Nephron progenitor cell (in vitro differentiated cells): ENCODE results near the gene KRTAP9-9.
"Not testable (repeated sequence)": the region's sequence is repeated elsewhere in the genome, so short reads cannot be mapped to it uniquely, and the experiment has no call there.

ENCODE experiments used
- DNase-seq: peaks from one replicate; pipeline ENCODE4 v3.0.0; 2021
- H3K27ac Mint-ChIP-seq: 2 replicates; pipeline ENCODE4 v1.8.0; 2021; ENCODE audit warnings: mild to moderate bottlenecking, moderate library complexity, mixed read lengths
- H3K27me3 Mint-ChIP-seq: 2 replicates; pipeline ENCODE4 v1.8.0; 2021; ENCODE audit warnings: mild to moderate bottlenecking, low read depth, mixed read lengths; ENCODE audit not compliant: poor library complexity
- H3K36me3 Mint-ChIP-seq: 2 replicates; pipeline ENCODE4 v1.8.0; 2021; ENCODE audit warnings: low read depth, mixed read lengths
- H3K4me1 Mint-ChIP-seq: 2 replicates; pipeline ENCODE4 v1.8.0; 2021; ENCODE audit warnings: mixed read lengths
- H3K4me3 Mint-ChIP-seq: 2 replicates; pipeline ENCODE4 v1.8.0; 2021; ENCODE audit warnings: mild to moderate bottlenecking, moderate library complexity, mixed read lengths
- H3K9me3 Mint-ChIP-seq: 2 replicates; pipeline ENCODE4 v1.8.0; 2021; ENCODE audit warnings: mild to moderate bottlenecking, moderate library complexity, mixed read lengths
- TF ChIP-seq, protein P1 (sequence below): fragments of 200-600 bp; sonication (generic); IDR thresholded peaks from 2 replicates; pipeline ENCODE4 v1.5.0; 2021; ENCODE audit warnings: antibody characterized with exemption

The KRTAP9-9 gene

DNA sequence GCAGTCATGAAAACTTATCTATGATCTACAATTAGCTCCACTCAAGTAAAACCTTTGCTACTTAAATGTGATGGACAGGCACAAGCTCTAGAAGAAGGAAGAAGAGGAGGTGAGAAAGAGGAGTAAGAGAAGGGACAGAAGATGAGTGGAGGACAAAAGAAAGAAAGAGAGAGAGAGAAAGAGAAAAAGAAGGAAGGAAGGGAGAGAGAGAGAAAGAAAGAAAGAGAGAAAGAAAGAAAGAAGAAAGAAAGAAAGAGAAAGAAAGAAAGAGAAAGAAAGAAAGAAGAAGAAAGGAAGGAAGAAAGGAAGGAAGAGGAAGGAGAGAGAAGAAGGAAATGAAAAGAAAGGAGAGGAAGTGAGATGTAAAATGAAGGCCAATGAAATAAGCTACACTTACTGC lies 25.1 kb upstream of the KRTAP9-9 start:
- Mint-ChIP-seq H3K27me3 (peaks cover 33% of the 10 kb centered on the region), H3K9me3 (no peaks in the 10 kb centered on the region), H3K4me3 (no peak overlapping the region), H3K27ac (no peak overlapping the region), H3K36me3 (no peaks in the 10 kb centered on the region), H3K4me1 (no peaks in the 10 kb centered on the region)
- TF ChIP-seq, protein P1, sequence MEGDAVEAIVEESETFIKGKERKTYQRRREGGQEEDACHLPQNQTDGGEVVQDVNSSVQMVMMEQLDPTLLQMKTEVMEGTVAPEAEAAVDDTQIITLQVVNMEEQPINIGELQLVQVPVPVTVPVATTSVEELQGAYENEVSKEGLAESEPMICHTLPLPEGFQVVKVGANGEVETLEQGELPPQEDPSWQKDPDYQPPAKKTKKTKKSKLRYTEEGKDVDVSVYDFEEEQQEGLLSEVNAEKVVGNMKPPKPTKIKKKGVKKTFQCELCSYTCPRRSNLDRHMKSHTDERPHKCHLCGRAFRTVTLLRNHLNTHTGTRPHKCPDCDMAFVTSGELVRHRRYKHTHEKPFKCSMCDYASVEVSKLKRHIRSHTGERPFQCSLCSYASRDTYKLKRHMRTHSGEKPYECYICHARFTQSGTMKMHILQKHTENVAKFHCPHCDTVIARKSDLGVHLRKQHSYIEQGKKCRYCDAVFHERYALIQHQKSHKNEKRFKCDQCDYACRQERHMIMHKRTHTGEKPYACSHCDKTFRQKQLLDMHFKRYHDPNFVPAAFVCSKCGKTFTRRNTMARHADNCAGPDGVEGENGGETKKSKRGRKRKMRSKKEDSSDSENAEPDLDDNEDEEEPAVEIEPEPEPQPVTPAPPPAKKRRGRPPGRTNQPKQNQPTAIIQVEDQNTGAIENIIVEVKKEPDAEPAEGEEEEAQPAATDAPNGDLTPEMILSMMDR: no peak
- no peak for DNase-seq

DNA sequence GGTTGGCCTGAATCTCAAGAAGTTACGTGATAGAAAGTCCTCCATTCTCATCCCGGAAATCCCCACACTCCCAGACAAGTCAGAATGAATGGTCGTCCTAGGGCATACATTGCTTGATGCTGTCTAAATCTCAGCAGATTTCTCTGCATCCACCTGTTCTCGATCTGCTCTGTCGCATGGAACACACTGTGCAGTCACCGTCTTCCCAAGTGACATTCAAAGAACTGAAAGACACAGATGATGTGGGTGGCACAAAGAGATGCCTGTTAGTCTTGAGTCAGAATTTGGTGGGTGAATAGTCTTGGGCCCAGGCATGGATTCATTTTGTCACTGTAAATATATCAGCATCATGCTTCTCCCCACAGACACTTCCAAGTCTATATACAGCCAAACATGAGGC lies 23.5 kb upstream of the KRTAP9-9 start:
- Mint-ChIP-seq H3K27me3 (peaks cover 41% of the 10 kb centered on the region), H3K27ac (no peak overlapping the region), H3K4me3 (no peak overlapping the region), H3K4me1 (no peaks in the 10 kb centered on the region), H3K9me3 (no peaks in the 10 kb centered on the region), H3K36me3 (no peaks in the 10 kb centered on the region)
- no peak for DNase-seq
- TF ChIP-seq, protein P1: no peak

DNA sequence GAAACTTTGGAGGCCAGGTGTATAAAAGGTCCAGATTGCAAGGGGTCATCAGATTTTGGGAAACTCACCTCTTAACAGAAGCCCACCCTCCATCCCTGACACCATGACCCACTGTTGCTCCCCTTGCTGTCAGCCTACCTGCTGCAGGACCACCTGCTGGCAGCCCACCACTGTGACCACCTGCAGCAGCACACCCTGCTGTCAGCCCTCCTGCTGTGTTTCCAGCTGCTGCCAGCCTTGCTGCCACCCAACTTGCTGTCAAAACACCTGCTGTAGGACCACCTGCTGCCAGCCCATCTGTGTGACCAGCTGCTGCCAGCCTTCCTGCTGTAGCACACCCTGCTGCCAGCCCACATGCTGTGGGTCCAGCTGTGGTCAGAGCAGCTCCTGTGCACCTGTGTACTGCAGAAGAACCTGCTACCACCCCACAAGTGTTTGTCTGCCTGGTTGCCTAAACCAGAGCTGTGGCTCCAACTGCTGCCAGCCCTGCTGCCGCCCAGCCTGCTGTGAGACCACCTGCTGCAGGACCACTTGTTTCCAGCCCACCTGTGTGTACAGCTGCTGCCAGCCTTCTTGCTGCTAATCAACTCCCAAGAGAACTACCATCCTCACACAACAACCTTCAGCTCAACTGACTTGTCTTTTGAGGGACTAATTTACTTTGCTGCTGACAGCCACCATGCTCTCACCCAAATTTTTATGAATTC lies 22.6 kb upstream of the KRTAP9-9 start, which contains the start of gene KRTAP9-3:
Gene KRTAP9-3, plus strand, starts transcription at position 51 of the 707 bp plus-strand sequence. Its CDS starts 53 bp downstream, at position 104.
- not testable (repeated sequence) for H3K36me3 Mint-ChIP-seq, H3K9me3 Mint-ChIP-seq, DNase-seq, H3K27ac Mint-ChIP-seq, H3K4me1 Mint-ChIP-seq, H3K4me3 Mint-ChIP-seq
- H3K27me3 Mint-ChIP-seq: peaks cover 44% of the 10 kb centered on the region

DNA sequence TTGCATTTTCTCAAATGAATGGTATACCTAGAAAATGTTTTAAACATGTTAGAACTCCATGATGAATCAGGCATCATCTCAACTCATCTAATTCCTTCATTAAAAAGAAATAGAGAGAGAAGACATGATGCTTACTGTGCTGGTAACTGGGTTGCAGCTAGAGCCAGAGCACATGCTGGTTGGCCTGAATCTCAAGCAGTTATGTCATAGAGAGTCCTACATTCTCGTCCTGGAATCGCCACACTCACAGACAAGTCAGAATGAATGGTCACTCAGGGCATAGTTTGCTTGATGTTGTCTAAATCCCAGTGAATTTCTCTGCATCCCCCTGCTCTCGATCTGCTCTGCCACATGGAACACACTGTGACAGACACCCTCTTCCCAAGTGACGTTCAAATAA lies 18.1 kb upstream of the KRTAP9-9 start:
- not testable (repeated sequence) for H3K4me3 Mint-ChIP-seq, H3K4me1 Mint-ChIP-seq, H3K36me3 Mint-ChIP-seq, DNase-seq, H3K27ac Mint-ChIP-seq
- Mint-ChIP-seq H3K27me3 (peaks cover 27% of the 10 kb centered on the region), H3K9me3 (peaks cover 12% of the 10 kb centered on the region)

DNA sequence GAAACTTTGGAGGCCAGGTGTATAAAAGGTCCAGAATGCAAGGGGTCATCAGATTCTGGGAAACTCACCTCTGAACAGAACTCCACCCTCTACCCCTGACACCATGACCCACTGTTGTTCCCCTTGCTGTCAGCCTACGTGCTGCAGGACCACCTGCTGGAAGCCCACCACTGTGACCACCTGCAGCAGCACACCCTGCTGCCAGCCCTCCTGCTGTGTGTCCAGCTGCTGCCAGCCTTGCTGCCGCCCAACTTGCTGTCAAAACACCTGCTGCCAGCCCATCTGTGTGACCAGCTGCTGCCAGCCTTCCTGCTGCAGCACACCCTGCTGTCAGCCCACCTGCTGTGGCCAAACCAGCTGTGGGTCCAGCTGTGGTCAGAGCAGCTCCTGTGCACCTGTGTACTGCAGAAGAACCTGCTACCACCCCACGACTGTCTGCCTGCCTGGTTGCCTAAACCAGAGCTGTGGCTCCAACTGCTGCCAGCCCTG lies 17.2 kb upstream of the KRTAP9-9 start, which contains the start of gene KRTAP9-8:
Gene KRTAP9-8, plus strand, starts transcription at position 51 of the 489 bp plus-strand sequence. Its CDS starts 53 bp downstream, at position 104.
- H3K4me3 Mint-ChIP-seq, H3K36me3 Mint-ChIP-seq, DNase-seq, H3K4me1 Mint-ChIP-seq, H3K27ac Mint-ChIP-seq: not testable (repeated sequence)
- H3K27me3 Mint-ChIP-seq: peaks cover 31% of the 10 kb centered on the region
- peaks cover 12% of the 10 kb centered on the region for H3K9me3 Mint-ChIP-seq

DNA sequence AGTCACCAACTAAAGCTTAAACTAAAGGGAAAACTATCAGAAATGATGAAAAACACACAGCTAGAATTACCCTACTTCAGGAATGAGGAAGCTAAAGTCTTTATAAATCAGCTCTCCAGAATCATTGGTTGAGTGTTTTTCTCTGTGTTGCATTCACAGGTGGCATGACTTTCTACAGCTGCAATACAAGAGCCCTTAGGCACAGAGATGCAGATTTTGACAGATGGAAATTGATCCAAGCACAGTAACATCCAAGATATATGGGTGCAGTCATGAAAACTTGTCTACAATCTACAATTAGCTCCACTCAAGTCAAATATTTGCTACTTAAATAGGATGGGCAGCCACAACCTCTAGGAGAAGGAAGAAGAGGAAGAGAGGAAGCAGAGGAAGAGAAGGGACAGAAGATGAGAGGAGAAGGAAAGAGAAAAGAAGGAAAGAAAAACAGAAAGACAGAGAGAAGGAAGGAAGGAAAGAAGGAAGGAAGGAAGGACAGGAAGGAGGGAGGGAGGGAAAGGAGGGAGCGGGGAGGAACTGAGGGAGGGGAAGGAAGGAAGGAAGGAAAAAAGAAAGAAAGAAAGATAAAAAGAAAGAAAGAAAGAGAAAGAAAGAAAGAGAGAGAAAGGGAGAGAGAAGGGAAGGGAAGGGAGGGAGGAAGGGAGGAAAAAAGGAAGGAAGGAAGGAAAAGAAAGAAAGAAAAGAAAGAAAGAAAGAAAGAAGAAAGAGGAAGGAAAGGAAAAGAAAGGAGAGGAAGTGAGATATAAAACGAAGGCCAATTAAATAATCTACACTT lies 8.0 kb upstream of the KRTAP9-9 start:
- not testable (repeated sequence) for H3K36me3 Mint-ChIP-seq, H3K4me1 Mint-ChIP-seq, H3K27ac Mint-ChIP-seq, H3K4me3 Mint-ChIP-seq, DNase-seq, H3K9me3 Mint-ChIP-seq
- peaks cover 64% of the 10 kb centered on the region for H3K27me3 Mint-ChIP-seq

DNA sequence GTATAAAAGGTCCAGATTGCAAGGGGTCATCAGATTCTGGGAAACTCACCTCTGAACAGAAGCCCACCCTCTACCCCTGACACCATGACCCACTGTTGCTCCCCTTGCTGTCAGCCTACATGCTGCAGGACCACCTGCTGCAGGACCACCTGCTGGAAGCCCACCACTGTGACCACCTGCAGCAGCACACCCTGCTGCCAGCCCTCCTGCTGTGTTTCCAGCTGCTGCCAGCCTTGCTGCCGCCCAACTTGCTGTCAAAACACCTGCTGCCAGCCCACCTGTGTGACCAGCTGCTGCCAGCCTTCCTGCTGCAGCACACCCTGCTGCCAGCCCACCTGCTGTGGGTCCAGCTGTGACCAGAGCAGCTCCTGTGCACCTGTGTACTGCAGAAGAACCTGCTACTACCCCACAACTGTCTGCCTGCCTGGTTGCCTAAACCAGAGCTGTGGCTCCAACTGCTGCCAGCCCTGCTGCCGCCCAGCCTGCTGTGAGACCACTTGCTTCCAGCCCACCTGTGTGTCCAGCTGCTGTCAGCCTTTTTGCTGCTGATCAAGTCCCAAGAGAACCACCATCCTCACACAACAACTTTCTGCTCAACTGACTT lies 5.4 kb upstream of the KRTAP9-9 start, which contains the start of gene KRTAP9-4:
Gene KRTAP9-4, plus strand, starts transcription at position 51 of the 604 bp plus-strand sequence. Its CDS starts 34 bp downstream, at position 85.
- H3K4me1 Mint-ChIP-seq, H3K36me3 Mint-ChIP-seq, H3K4me3 Mint-ChIP-seq, H3K9me3 Mint-ChIP-seq, H3K27ac Mint-ChIP-seq, DNase-seq: not testable (repeated sequence)
- H3K27me3 Mint-ChIP-seq: peaks cover 72% of the 10 kb centered on the region

DNA sequence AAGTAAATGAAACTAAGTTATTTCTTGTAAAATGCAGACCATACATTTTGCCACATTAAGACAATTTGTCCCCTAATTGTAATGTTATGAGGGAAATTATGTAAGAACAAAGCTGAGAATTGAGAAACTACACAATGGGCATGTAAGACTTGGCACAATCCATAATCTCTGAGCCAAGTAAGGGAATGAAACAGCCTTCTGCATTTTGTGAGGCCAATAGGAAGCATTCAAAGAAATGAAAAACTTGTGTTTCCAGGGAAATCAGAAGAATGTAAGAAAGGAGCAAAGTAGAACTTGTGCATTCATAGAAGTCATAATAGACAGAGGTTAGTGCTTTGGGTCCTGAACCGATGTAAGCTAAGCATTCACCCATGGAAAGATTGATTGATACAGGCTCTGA lies 3.9 kb upstream of the KRTAP9-9 start:
- Mint-ChIP-seq H3K27ac (no peak overlapping the region), H3K27me3 (peaks cover 74% of the 10 kb centered on the region), H3K4me1 (no peaks in the 10 kb centered on the region), H3K9me3 (no peaks in the 10 kb centered on the region), H3K4me3 (no peak overlapping the region), H3K36me3 (no peaks in the 10 kb centered on the region)
- DNase-seq: no peak
- TF ChIP-seq, protein P1: no peak
